Measurements from ENCODE around the gene CMTM6.

The CMTM6 gene

GRCh38 chr3:32502118-32502945 is at the start of gene CMTM6:
Gene CMTM6 (minus strand): TSS chr3:32502852. CDS start chr3:32502745, 107 bp downstream.
- H3K9me2 ChIP-seq (replicated peaks; ENCODE audit: insufficient read depth, low read length), result no peaks in the 10 kb centered on the region
- 0 out of 2 replicates have a peak, but pooled peaks cover 3% of the 10 kb centered on the region for H3K4me1 ChIP-seq (ENCODE audit: low read length)
- peaks cover 34% of the 10 kb centered on the region for H3K79me2 ChIP-seq (ENCODE audit: low read length)
- TF ChIP-seq EZH2 (optimal IDR thresholded peaks at IDR 0.05; ENCODE audit: low read depth, low read length) (no peak), CTCF (IDR thresholded peaks at IDR 0.05; ENCODE audit: low read length) (no peak), EZH2phosphoT487 (IDR thresholded peaks at IDR 0.05; ENCODE audit: low read length) (no peak)
- H3K4me3 ChIP-seq (ENCODE audit: low read length), result peak within 1 kb of the TSS; percentile 99
- H3K36me3 ChIP-seq (replicated peaks; ENCODE audit: insufficient read depth, low read length), result no peaks in the 10 kb centered on the region
- peak within 1 kb of the TSS; percentile 99 for H2AFZ ChIP-seq (ENCODE audit: low read length)
- peak; percentile 70 for DNase-seq
- no peaks in the 10 kb centered on the region for H4K20me1 ChIP-seq (ENCODE audit: insufficient read depth, low read length)
- H3K27me3 ChIP-seq (replicated peaks; ENCODE audit: insufficient read depth, low read length), result no peaks in the 10 kb centered on the region
- H3K9ac ChIP-seq (ENCODE audit: low read length), result peak within 1 kb of the TSS; percentile 78
- peak within 1 kb of the TSS; percentile 86 for H3K27ac ChIP-seq (ENCODE audit: low read length)
- H3F3A ChIP-seq (ENCODE audit: insufficient read depth, low read length), result peaks cover 13% of the 10 kb centered on the region
- no peaks in the 10 kb centered on the region for H3K9me3 ChIP-seq (replicated peaks; ENCODE audit: insufficient read depth, low read length)
- H3K4me2 ChIP-seq (ENCODE audit: low read depth, low read length), result peak within 1 kb of the TSS; percentile 85

- Histone ChIP-seq H3K79me2 (ENCODE audit: low read length) (peaks cover 91% of the 10 kb centered on the region), H3K36me3 (replicated peaks; ENCODE audit: insufficient read depth, low read length) (no peaks in the 10 kb centered on the region), H3K27ac (ENCODE audit: low read length) (no peak overlapping the region), H3K4me1 (ENCODE audit: low read length) (no peaks in the 10 kb centered on the region), H3K4me3 (ENCODE audit: low read length) (no peak overlapping the region), H3F3A (ENCODE audit: insufficient read depth, low read length) (no peaks in the 10 kb centered on the region), H3K9ac (ENCODE audit: low read length) (no peak overlapping the region), H3K4me2 (ENCODE audit: low read depth, low read length) (no peak overlapping the region), H3K27me3 (replicated peaks; ENCODE audit: insufficient read depth, low read length) (no peaks in the 10 kb centered on the region), H4K20me1 (ENCODE audit: insufficient read depth, low read length) (no peaks in the 10 kb centered on the region), H2AFZ (ENCODE audit: low read length) (no peak overlapping the region), H3K9me2 (replicated peaks; ENCODE audit: insufficient read depth, low read length) (no peaks in the 10 kb centered on the region), H3K9me3 (replicated peaks; ENCODE audit: insufficient read depth, low read length) (no peaks in the 10 kb centered on the region)
- no peak for DNase-seq
- TF ChIP-seq EZH2phosphoT487 (IDR thresholded peaks at IDR 0.05; ENCODE audit: low read length) (no peak), CTCF (IDR thresholded peaks at IDR 0.05; ENCODE audit: low read length) (no peak)
Observed at GRCh38 chr3:32552013-32552412, 49.4 kb upstream of the CMTM6 start.

GRCh38 chr3:32551496-32551895 is 48.8 kb upstream of the CMTM6 start:
- Histone ChIP-seq H3K27me3 (replicated peaks; ENCODE audit: insufficient read depth, low read length) (no peaks in the 10 kb centered on the region), H3K9me3 (replicated peaks; ENCODE audit: insufficient read depth, low read length) (no peaks in the 10 kb centered on the region), H3K36me3 (replicated peaks; ENCODE audit: insufficient read depth, low read length) (no peaks in the 10 kb centered on the region), H4K20me1 (ENCODE audit: insufficient read depth, low read length) (no peaks in the 10 kb centered on the region), H3K4me3 (ENCODE audit: low read length) (no peak overlapping the region), H3K4me2 (ENCODE audit: low read depth, low read length) (no peak overlapping the region), H3K9me2 (replicated peaks; ENCODE audit: insufficient read depth, low read length) (no peaks in the 10 kb centered on the region), H3K79me2 (ENCODE audit: low read length) (peaks cover 90% of the 10 kb centered on the region), H3K27ac (ENCODE audit: low read length) (no peak overlapping the region), H3F3A (ENCODE audit: insufficient read depth, low read length) (no peaks in the 10 kb centered on the region), H3K9ac (ENCODE audit: low read length) (no peak overlapping the region), H3K4me1 (ENCODE audit: low read length) (no peaks in the 10 kb centered on the region), H2AFZ (ENCODE audit: low read length) (no peak overlapping the region)
- no peak for DNase-seq
- TF ChIP-seq EZH2 (optimal IDR thresholded peaks at IDR 0.05; ENCODE audit: low read depth, low read length), result no peak
- TF ChIP-seq EZH2phosphoT487 (IDR thresholded peaks at IDR 0.05; ENCODE audit: low read length), result no peak
- no peak for TF ChIP-seq CTCF (IDR thresholded peaks at IDR 0.05; ENCODE audit: low read length)
